ENCODE data around the gene RAB27A. TPM values are rescaled to one million over a fixed set of nuclear protein-coding genes. Genes with fewer than 3 reads are reported as not detected.

RAB27A gene
- total RNA-seq, 4 donors from 2014 or later, result 1.1 to 3.2 (median 1.8) TPM

- no peak overlapping the region for H3K27ac ChIP-seq
- ATAC-seq (no peak), DNase-seq (no peak)
- in situ Hi-C loops (cut with MboI; ENCODE audit: low sequenced_read_pairs in 4 of 4), result loop anchor here in 1 of 4 donors (25.0 kb wide), 1 partner anchor 235 kb away; no protein-coding TSS in a partner anchor
- no peaks in the 10 kb centered on the region for H3K9me3 ChIP-seq
- H3K4me1 ChIP-seq, result peaks cover 0 to 6% of the 10 kb centered on the region in 2 donors
- H3K4me3 ChIP-seq, result no peak overlapping the region
- TF ChIP-seq POLR2A (IDR thresholded peaks at IDR 0.05) (no peak), CTCF (IDR thresholded peaks at IDR 0.05 in 4 of 5, conservative IDR thresholded peaks at IDR 0.05 in 1 of 5) (no peak)
- no peaks in the 10 kb centered on the region for H3K36me3 ChIP-seq
- no peaks in the 10 kb centered on the region for H3K27me3 ChIP-seq
- intact Hi-C loops (cut with DNase I; ENCODE audit: low total_unique reads), result no loop called here
Observed at GRCh38 chr15:55202206-55202605, 87.4 kb downstream of the RAB27A start.

GRCh38 chr15:55198706-55199105 is 90.9 kb downstream of the RAB27A start:
- TF ChIP-seq POLR2A (IDR thresholded peaks at IDR 0.05), result no peak
- no peak for TF ChIP-seq CTCF (IDR thresholded peaks at IDR 0.05 in 4 of 5, conservative IDR thresholded peaks at IDR 0.05 in 1 of 5)
- no peak for ATAC-seq
- in situ Hi-C loops (cut with MboI; ENCODE audit: low sequenced_read_pairs in 4 of 4) (no loop called here), intact Hi-C loops (cut with DNase I; ENCODE audit: low total_unique reads) (loop anchor here (10.0 kb wide), 1 partner anchor 1046 kb away; the partner anchor contains the start of gene RFX7)
- Histone ChIP-seq H3K9me3 (no peaks in the 10 kb centered on the region), H3K4me1 (peaks cover 23 to 28% of the 10 kb centered on the region in 2 donors), H3K36me3 (no peaks in the 10 kb centered on the region), H3K27me3 (no peaks in the 10 kb centered on the region), H3K4me3 (no peak overlapping the region), H3K27ac (no peak overlapping the region)
- DNase-seq, result no peak

- TF ChIP-seq POLR2A (IDR thresholded peaks at IDR 0.05), result no peak
- TF ChIP-seq CTCF (IDR thresholded peaks at IDR 0.05 in 4 of 5, conservative IDR thresholded peaks at IDR 0.05 in 1 of 5), result no peak
- H3K9me3 ChIP-seq, result no peaks in the 10 kb centered on the region
- in situ Hi-C loops (cut with MboI; ENCODE audit: low sequenced_read_pairs in 4 of 4), result no loop called here
- intact Hi-C loops (cut with DNase I; ENCODE audit: low total_unique reads), result loop anchor here (2.0 to 10.0 kb wide), 2 partner anchors 211 to 1047 kb away; partner anchors contain the start of genes CCPG1, PIERCE2 and RFX7
- H3K36me3 ChIP-seq, result no peaks in the 10 kb centered on the region
- no peak for ATAC-seq
- peaks cover 23 to 30% of the 10 kb centered on the region in 2 donors for H3K4me1 ChIP-seq
- H3K27ac ChIP-seq, result peak overlapping the region; percentile 89 to 95 (median 94)
- peak overlapping the region; percentile 83 to 100 (median 94) for H3K4me3 ChIP-seq
- H3K27me3 ChIP-seq, result no peaks in the 10 kb centered on the region
- no peak for DNase-seq
Observed at GRCh38 chr15:55197719-55198118, 91.9 kb downstream of the RAB27A start.

GRCh38 chr15:55197362-55197705 is 92.3 kb downstream of the RAB27A start:
- Histone ChIP-seq H3K36me3 (no peaks in the 10 kb centered on the region), H3K27me3 (no peaks in the 10 kb centered on the region), H3K9me3 (no peaks in the 10 kb centered on the region), H3K4me1 (peaks cover 23 to 30% of the 10 kb centered on the region in 2 donors), H3K4me3 (peak overlapping the region; percentile 83 to 100 (median 94)), H3K27ac (peak overlapping the region; percentile 89 to 95 (median 94))
- TF ChIP-seq CTCF (IDR thresholded peaks at IDR 0.05 in 4 of 5, conservative IDR thresholded peaks at IDR 0.05 in 1 of 5) (no peak), POLR2A (IDR thresholded peaks at IDR 0.05) (no peak)
- intact Hi-C loops (cut with DNase I; ENCODE audit: low total_unique reads), result loop anchor here (2.0 to 10.0 kb wide), 2 partner anchors 211 to 1047 kb away; partner anchors contain the start of genes CCPG1, PIERCE2 and RFX7
- in situ Hi-C loops (cut with MboI; ENCODE audit: low sequenced_read_pairs in 4 of 4), result no loop called here
- no peak for DNase-seq
- no peak for ATAC-seq

Measured in gastrocnemius medialis (tissue), 4 donors.